H1 (cell line): ENCODE measurements around the gene LTO1. TPM values are rescaled to one million over a fixed set of nuclear protein-coding genes. Genes with fewer than 3 reads are reported as not detected.
A peak's percentile ranks its signal among the peaks of the same experiment; 100 is the strongest.

Experiments used
- BCL11A ChIP-seq, 2 experiments: IDR thresholded peaks; one replicate each; pipeline ENCODE4 v1.6.1; 2011; ENCODE audit warnings: low read depth in 2 of 2, low read length in 2 of 2, mild to moderate bottlenecking in 2 of 2
- CHD7 ChIP-seq: fragments of 300-600 bp; sonication (generic); IDR thresholded peaks from 2 replicates; pipeline ENCODE4 v1.7.1; 2012; ENCODE audit warnings: low read length, moderate library complexity, mild to moderate bottlenecking, inconsistent platforms; ENCODE audit not compliant: insufficient replicate concordance
- GTF2F1 ChIP-seq: IDR thresholded peaks from 2 replicates; pipeline ENCODE4 v1.6.1; 2012; ENCODE audit warnings: low read depth, low read length, improper control_type of control experiment, borderline replicate concordance
- RAD21 ChIP-seq, 2 experiments: IDR thresholded peaks in 1 of 2; conservative IDR thresholded peaks in 1 of 2; 2 replicates each; pipeline ENCODE4 v1.6.1; 2011; ENCODE audit warnings: low read depth in 2 of 2, low read length in 2 of 2, improper control_type of control experiment in 1 of 2, inconsistent platforms in 1 of 2, mild to moderate bottlenecking in 1 of 2, moderate library complexity in 1 of 2
- SP4 ChIP-seq: IDR thresholded peaks from 2 replicates; pipeline ENCODE4 v1.6.1; 2012; ENCODE audit warnings: low read length, inconsistent platforms
- polyA plus RNA-seq, 7 experiments: library from polyadenylated mRNA; depleted of rRNA in 3 of 7; stranded (reverse) in 5 of 7; unstranded in 2 of 7; fragments of >200 nt in 5 of 7; fragments of 200-250 nt in 2 of 7; gene quantifications; 1 replicate in 5 of 7; 2 replicates in 1 of 7; 4 replicates in 1 of 7; pipeline versions ENCODE4 v1.2.1 to v1.2.3, GENCODE V29; 2011 to 2013; ENCODE audit warnings: missing spikeins in 2 of 7, mixed read lengths in 2 of 7
- total RNA-seq: library from RNA; stranded (reverse); fragmentation: NEBNext Ultra II Directional; extraction: Animal tissue kit (Norgen Biotek cat#: 25700); gene quantifications from 2 replicates; pipeline ENCODE4 v1.2.1, GENCODE V29; 2021
- TF ChIP-seq, protein P1 (sequence below), 3 experiments: IDR thresholded peaks; 1 replicate in 2 of 3; 2 replicates in 1 of 3; pipeline versions ENCODE4 v1.5.1 to v1.6.1; 2011; ENCODE audit warnings: low read length in 3 of 3, mild to moderate bottlenecking in 3 of 3, inconsistent platforms in 2 of 3, low read depth in 1 of 3, moderate library complexity in 1 of 3; ENCODE audit not compliant: insufficient read depth in 1 of 3; ENCODE audit errors: control extremely low read depth in 1 of 3

Gene LTO1
- total and polyA plus RNA-seq, 2 of the 8 experiments (the other 6 are each of a cell fraction or from before 2014, with no cell fraction given), result 15.4 to 21.3 TPM

DNA sequence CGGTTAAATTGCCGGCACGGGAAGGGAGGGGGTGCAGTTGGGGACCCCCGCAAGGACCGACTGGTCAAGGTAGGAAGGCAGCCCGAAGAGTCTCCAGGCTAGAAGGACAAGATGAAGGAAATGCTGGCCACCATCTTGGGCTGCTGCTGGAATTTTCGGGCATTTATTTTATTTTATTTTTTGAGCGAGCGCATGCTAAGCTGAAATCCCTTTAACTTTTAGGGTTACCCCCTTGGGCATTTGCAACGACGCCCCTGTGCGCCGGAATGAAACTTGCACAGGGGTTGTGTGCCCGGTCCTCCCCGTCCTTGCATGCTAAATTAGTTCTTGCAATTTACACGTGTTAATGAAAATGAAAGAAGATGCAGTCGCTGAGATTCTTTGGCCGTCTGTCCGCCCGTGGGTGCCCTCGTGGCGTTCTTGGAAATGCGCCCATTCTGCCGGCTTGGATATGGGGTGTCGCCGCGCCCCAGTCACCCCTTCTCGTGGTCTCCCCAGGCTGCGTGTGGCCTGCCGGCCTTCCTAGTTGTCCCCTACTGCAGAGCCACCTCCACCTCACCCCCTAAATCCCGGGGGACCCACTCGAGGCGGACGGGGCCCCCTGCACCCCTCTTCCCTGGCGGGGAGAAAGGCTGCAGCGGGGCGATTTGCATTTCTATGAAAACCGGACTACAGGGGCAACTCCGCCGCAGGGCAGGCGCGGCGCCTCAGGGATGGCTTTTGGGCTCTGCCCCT is 34.7 kb downstream of the LTO1 start (continued):
- TF ChIP-seq RAD21 (IDR thresholded peaks at IDR 0.05 in 1 of 2, conservative IDR thresholded peaks at IDR 0.05 in 1 of 2; ENCODE audit: low read depth in 2 of 2, low read length in 2 of 2) (no peak), GTF2F1 (no peak), SP4 (no peak), BCL11A (IDR thresholded peaks at IDR 0.05; ENCODE audit: low read depth in 2 of 2, low read length in 2 of 2) (no peak), CHD7 (peak; percentile 47)
- TF ChIP-seq, protein P1, sequence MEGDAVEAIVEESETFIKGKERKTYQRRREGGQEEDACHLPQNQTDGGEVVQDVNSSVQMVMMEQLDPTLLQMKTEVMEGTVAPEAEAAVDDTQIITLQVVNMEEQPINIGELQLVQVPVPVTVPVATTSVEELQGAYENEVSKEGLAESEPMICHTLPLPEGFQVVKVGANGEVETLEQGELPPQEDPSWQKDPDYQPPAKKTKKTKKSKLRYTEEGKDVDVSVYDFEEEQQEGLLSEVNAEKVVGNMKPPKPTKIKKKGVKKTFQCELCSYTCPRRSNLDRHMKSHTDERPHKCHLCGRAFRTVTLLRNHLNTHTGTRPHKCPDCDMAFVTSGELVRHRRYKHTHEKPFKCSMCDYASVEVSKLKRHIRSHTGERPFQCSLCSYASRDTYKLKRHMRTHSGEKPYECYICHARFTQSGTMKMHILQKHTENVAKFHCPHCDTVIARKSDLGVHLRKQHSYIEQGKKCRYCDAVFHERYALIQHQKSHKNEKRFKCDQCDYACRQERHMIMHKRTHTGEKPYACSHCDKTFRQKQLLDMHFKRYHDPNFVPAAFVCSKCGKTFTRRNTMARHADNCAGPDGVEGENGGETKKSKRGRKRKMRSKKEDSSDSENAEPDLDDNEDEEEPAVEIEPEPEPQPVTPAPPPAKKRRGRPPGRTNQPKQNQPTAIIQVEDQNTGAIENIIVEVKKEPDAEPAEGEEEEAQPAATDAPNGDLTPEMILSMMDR (IDR thresholded peaks at IDR 0.05; ENCODE audit: control extremely low read depth in 1 of 3, insufficient read depth in 1 of 3, low read depth in 1 of 3, low read length in 3 of 3), result no peak
